ENCODE measurements around the gene DIPK1A.

The DIPK1A gene

DNA sequence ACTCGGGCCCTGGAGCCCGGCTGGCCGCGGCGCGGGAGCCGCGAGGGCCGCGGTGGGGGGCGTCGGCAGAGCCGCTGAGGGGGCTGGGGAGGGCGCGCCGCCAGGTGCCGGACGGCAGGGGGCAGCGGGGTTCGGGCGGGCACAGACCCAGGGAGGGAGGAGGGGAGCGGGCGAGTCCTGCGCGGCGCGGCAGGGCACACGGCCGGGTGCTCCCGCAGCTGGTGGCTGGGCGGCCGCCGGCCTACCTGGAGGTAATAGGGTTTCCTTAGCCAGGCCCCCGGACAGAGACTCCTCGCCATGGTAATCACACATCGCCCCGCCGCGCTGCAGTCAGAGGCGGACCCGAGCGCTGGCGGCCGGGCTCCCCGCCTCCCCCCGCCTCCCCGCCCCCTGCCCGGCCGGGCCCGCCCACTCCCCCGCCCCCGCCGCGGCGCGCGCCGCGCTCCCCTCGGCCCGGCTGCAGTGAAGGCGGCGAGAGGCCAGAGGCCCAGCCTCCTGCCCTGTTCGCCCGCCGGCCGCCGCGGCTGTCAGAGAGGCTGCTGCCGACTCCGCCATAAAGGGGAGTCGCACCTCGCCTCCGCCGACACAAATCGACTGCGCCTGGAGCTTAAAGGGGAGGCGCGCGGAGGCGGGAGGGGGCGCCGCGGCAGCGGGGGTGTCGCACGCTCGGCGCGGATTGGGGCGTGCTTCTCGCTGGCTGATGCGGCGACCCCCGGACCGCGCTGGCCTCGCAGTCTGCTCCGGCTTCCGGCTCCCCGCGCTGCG lies at the start of gene DIPK1A:
Gene DIPK1A (minus strand): TSS at position 332 of the 765 bp plus-strand sequence. CDS start 33 bp downstream, at position 299.
- peak; percentile 60 to 82 for DNase-seq (ENCODE audit: low read depth in 2 of 2)
- TF ChIP-seq, protein P1, sequence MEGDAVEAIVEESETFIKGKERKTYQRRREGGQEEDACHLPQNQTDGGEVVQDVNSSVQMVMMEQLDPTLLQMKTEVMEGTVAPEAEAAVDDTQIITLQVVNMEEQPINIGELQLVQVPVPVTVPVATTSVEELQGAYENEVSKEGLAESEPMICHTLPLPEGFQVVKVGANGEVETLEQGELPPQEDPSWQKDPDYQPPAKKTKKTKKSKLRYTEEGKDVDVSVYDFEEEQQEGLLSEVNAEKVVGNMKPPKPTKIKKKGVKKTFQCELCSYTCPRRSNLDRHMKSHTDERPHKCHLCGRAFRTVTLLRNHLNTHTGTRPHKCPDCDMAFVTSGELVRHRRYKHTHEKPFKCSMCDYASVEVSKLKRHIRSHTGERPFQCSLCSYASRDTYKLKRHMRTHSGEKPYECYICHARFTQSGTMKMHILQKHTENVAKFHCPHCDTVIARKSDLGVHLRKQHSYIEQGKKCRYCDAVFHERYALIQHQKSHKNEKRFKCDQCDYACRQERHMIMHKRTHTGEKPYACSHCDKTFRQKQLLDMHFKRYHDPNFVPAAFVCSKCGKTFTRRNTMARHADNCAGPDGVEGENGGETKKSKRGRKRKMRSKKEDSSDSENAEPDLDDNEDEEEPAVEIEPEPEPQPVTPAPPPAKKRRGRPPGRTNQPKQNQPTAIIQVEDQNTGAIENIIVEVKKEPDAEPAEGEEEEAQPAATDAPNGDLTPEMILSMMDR (IDR thresholded peaks at IDR 0.05; ENCODE audit: low read depth, low read length): no peak
- H3K4me3 ChIP-seq (replicated peaks in 1 of 2; ENCODE audit: low read depth in 2 of 2, low read length in 2 of 2): peak within 1 kb of the TSS; percentile 72 to 76

DNA sequence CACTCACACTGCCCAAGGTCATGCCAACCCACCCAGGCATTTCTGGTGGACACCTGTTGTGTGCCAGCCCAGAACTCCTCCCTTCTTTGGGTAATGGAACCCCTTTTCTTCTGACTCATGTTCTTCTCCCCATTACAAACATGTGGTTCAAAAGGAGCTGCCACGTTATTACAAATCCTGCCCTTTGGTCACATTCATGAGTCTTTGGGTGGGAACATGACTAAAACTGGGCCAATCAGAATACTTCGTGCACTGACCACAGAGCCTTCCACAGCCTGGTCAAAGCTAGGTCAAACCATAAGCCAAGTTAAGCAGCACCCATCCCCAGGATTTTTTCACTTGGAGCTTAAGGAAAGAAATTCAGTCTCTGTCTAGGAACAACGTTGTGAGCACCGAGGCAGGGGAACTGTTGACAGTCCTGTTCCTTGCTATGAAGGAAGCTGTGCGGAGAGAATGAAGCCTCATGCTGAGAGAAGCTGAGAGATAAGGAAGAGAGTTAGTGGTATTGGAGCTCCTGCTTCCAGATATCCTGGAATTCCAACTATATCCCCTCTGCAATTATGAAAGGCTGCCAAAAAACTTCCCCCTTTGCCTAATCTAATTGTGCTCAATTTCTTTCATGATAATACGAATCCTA lies 46.8 kb upstream of the DIPK1A start:
- DNase-seq (ENCODE audit: low read depth in 2 of 2): peak; percentile 33 to 47
- H3K4me3 ChIP-seq (replicated peaks in 1 of 2; ENCODE audit: low read depth in 2 of 2, low read length in 2 of 2): no peak overlapping the region
- TF ChIP-seq, protein P1 (IDR thresholded peaks at IDR 0.05; ENCODE audit: low read depth, low read length): no peak

DNA sequence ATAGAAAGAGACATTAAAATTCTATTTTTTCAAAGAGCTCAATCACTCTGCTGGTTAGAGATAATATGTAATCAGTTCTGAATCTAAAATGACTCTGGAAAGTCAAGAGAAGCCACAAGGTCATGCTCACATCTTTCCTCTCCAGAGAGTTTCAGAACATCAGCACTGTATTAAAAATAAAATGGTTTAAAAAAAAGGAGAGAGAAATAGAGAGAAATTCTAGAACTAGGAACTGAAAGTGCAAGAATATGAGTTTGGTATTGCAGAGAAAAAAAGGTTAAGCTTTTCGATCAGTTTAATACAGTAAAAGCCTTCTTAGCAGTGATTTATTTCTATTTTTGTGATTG lies 44.0 kb upstream of the DIPK1A start:
- no peak for DNase-seq (ENCODE audit: low read depth in 2 of 2)
- TF ChIP-seq, protein P1 (IDR thresholded peaks at IDR 0.05; ENCODE audit: low read depth, low read length): no peak
- H3K4me3 ChIP-seq (replicated peaks in 1 of 2; ENCODE audit: low read depth in 2 of 2, low read length in 2 of 2): no peak overlapping the region

DNA sequence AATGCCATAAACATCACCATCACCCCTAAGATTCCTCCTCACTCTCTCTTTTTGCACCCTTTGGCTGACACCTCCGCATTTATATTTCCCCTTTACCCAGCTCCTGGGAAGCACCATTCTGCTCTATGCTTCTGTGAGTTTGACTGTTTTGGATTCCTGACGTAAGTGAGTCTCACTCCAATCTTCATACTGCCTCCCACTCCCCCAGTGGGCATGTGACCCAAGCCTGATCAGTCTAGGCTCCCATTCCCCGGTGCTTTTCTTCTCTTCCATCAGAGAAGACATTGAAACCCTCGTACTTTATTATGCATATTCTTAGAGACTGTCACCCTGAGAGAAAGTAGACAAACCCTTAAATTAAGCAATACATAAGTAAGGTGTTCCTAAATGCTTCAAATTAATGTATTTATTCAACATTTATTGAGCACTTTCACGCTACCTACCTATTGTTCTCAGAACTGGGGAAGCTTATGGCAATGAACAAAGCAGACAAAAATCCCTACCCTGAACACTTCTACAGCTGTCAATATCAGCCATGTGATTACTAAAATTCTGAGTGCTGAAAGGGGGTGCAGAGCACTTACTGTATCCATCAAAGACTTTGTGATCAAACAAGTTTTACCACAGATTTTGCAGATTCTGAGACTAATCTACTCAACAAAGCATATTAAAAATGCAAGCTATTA lies 43.4 kb upstream of the DIPK1A start:
- no peak for DNase-seq (ENCODE audit: low read depth in 2 of 2)
- TF ChIP-seq, protein P1 (IDR thresholded peaks at IDR 0.05; ENCODE audit: low read depth, low read length): no peak
- no peak overlapping the region for H3K4me3 ChIP-seq (replicated peaks in 1 of 2; ENCODE audit: low read depth in 2 of 2, low read length in 2 of 2)

DNA sequence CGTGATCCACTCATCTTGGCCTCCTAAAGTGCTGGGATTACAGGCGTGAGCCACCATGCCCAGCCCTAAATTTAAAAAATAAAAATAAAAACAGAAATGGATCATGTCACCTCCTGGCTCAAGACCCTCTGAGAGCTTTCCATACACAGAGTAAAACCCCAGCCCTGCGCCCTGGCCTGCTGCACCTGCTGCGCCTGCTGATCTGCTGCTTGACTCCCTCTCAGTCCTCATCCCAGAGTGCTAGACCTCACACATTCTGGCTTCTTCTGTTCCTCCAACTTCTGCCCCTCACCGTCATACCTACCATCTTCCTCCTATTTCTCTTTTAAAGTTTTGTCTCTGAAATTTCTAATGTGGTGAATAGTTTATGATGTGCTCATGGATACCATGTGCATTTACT lies 42.7 kb upstream of the DIPK1A start:
- TF ChIP-seq, protein P1 (IDR thresholded peaks at IDR 0.05; ENCODE audit: low read depth, low read length): no peak
- no peak for DNase-seq (ENCODE audit: low read depth in 2 of 2)
- H3K4me3 ChIP-seq (replicated peaks in 1 of 2; ENCODE audit: low read depth in 2 of 2, low read length in 2 of 2): no peak overlapping the region

DNA sequence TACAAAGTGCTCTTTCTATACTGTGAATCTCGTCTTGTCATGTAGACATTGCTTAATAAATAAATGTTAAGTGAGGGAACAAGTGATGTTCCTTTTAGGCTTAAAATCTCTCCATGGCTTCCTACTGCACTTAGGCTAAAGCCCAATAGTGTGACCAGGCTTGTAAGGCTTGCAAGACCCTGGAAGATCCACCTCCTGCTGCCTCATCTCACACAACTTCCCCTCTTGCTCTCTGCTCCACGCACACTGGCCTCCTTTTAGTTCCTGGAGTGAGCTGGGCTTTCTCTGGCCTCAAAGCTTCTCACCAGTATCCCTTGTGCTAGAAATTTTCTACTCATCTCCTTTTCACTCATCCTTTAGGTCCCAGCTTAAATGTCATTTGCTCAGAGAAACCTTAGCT lies 41.5 kb upstream of the DIPK1A start:
- H3K4me3 ChIP-seq (replicated peaks in 1 of 2; ENCODE audit: low read depth in 2 of 2, low read length in 2 of 2): no peak overlapping the region

More for the DNA sequence above, 41.5 kb upstream of the DIPK1A start:
- DNase-seq (ENCODE audit: low read depth in 2 of 2): no peak
- TF ChIP-seq, protein P1 (IDR thresholded peaks at IDR 0.05; ENCODE audit: low read depth, low read length): no peak
